DOHH2 (cell line): ENCODE measurements around the gene RNPS1.

Source experiments
- H3F3A ChIP-seq: fragments of 200-600 bp; sonication (generic), shearing (Covaris generic); 2 replicates; pipeline ENCODE4 v1.6.0; 2016; ENCODE audit warnings: antibody characterized with exemption, mild to moderate bottlenecking; ENCODE audit not compliant: control insufficient read depth, insufficient read depth
- H3K27ac ChIP-seq: fragments of 200-600 bp; sonication (generic); 2 replicates; pipeline ENCODE4 v1.5.1; 2014; ENCODE audit warnings: low read depth, mild to moderate bottlenecking, low read length, moderate library complexity
- H3K27me3 ChIP-seq: fragments of 200-600 bp; sonication (generic); 2 replicates; pipeline ENCODE4 v1.6.1; 2014; ENCODE audit warnings: mild to moderate bottlenecking, low read length, mixed read lengths; ENCODE audit not compliant: control insufficient read depth
- H3K36me3 ChIP-seq: fragments of 200-600 bp; sonication (generic); 2 replicates; pipeline ENCODE4 v1.6.1; 2014; ENCODE audit warnings: mild to moderate bottlenecking, low read length, moderate library complexity, mixed read lengths; ENCODE audit not compliant: control insufficient read depth
- H3K4me1 ChIP-seq: fragments of 200-600 bp; sonication (generic); 2 replicates; pipeline ENCODE4 v1.6.1; 2014; ENCODE audit warnings: mild to moderate bottlenecking, low read length, mixed read lengths; ENCODE audit not compliant: control insufficient read depth
- H3K4me2 ChIP-seq: fragments of 200-600 bp; sonication (generic); 2 replicates; pipeline ENCODE4 v1.6.0; 2014; ENCODE audit warnings: mild to moderate bottlenecking, low read length, moderate library complexity
- H3K4me3 ChIP-seq: fragments of 200-600 bp; sonication (generic); 2 replicates; pipeline ENCODE4 v1.5.1; 2014; ENCODE audit warnings: mild to moderate bottlenecking, low read length, mixed read lengths
- H3K79me2 ChIP-seq: fragments of 200-600 bp; sonication (generic); 2 replicates; pipeline ENCODE4 v1.6.1; 2014; ENCODE audit warnings: mild to moderate bottlenecking, low read length, mixed read lengths; ENCODE audit not compliant: control insufficient read depth
- H3K9me2 ChIP-seq: fragments of 200-600 bp; sonication (generic); replicated peaks from 2 replicates; pipeline ENCODE4 v1.6.1; 2014; ENCODE audit warnings: mild to moderate bottlenecking, low read length, mixed read lengths; ENCODE audit not compliant: control insufficient read depth
- H3K9me3 ChIP-seq: fragments of 200-600 bp; sonication (generic); 2 replicates; pipeline ENCODE4 v1.6.1; 2014; ENCODE audit warnings: antibody characterized with exemption, low read length, mixed read lengths; ENCODE audit not compliant: control insufficient read depth, insufficient read depth
- H4K20me1 ChIP-seq: fragments of 200-600 bp; sonication (generic); 2 replicates; pipeline ENCODE4 v1.6.0; 2014; ENCODE audit warnings: low read depth, mild to moderate bottlenecking, antibody characterized with exemption, low read length, moderate library complexity; ENCODE audit not compliant: control insufficient read depth, insufficient read depth
- CTCF ChIP-seq: fragments of 200-600 bp; sonication (generic); IDR thresholded peaks from one replicate; pipeline ENCODE4 v1.5.1; 2014; ENCODE audit warnings: antibody characterized with exemption, mild to moderate bottlenecking, low read depth, low read length; ENCODE audit not compliant: poor library complexity, severe bottlenecking
- EZH2phosphoT487 ChIP-seq: fragments of 200-600 bp; sonication (generic); IDR thresholded peaks from 2 replicates; pipeline ENCODE4 v1.6.1; 2017; ENCODE audit warnings: borderline replicate concordance, mild to moderate bottlenecking, antibody characterized with exemption, low read length, moderate library complexity, mixed read lengths

RNPS1 gene

GRCh38 chr16:2229632-2230250 is 38.2 kb downstream of the RNPS1 start:
- peaks cover 39% of the 10 kb centered on the region for H3K79me2 ChIP-seq
- peaks cover 58% of the 10 kb centered on the region for H3K36me3 ChIP-seq
- no peak for TF ChIP-seq EZH2phosphoT487
- no peak for TF ChIP-seq CTCF
- no peaks in the 10 kb centered on the region for H3F3A ChIP-seq
- no peaks in the 10 kb centered on the region for H3K9me2 ChIP-seq
- peaks cover 6% of the 10 kb centered on the region for H3K4me1 ChIP-seq
- H3K9me3 ChIP-seq = no peaks in the 10 kb centered on the region
- H4K20me1 ChIP-seq = no peaks in the 10 kb centered on the region
- H3K4me3 ChIP-seq = no peak overlapping the region
- H3K4me2 ChIP-seq = no peak overlapping the region
- no peaks in the 10 kb centered on the region for H3K27me3 ChIP-seq
- no peak overlapping the region for H3K27ac ChIP-seq

GRCh38 chr16:2229091-2229490 is 38.8 kb downstream of the RNPS1 start:
- H3K36me3 ChIP-seq = peaks cover 55% of the 10 kb centered on the region
- no peak for TF ChIP-seq EZH2phosphoT487
- no peak for TF ChIP-seq CTCF
- H3K4me1 ChIP-seq = peaks cover 11% of the 10 kb centered on the region
- peaks cover 46% of the 10 kb centered on the region for H3K79me2 ChIP-seq
- no peaks in the 10 kb centered on the region for H3K27me3 ChIP-seq
- no peaks in the 10 kb centered on the region for H3K9me2 ChIP-seq
- H3F3A ChIP-seq = no peaks in the 10 kb centered on the region
- no peaks in the 10 kb centered on the region for H4K20me1 ChIP-seq
- no peak overlapping the region for H3K4me2 ChIP-seq
- H3K27ac ChIP-seq = no peak overlapping the region
- H3K4me3 ChIP-seq = no peak overlapping the region
- H3K9me3 ChIP-seq = no peaks in the 10 kb centered on the region

- no peaks in the 10 kb centered on the region for H4K20me1 ChIP-seq
- H3K36me3 ChIP-seq = peaks cover 54% of the 10 kb centered on the region
- peaks cover 52% of the 10 kb centered on the region for H3K79me2 ChIP-seq
Measured at GRCh38 chr16:2228161-2228824, 39.6 kb downstream of the RNPS1 start.

More at GRCh38 chr16:2228161-2228824, 39.6 kb downstream of the RNPS1 start:
- H3K9me3 ChIP-seq = no peaks in the 10 kb centered on the region
- H3K9me2 ChIP-seq = no peaks in the 10 kb centered on the region
- no peaks in the 10 kb centered on the region for H3F3A ChIP-seq
- H3K27me3 ChIP-seq = no peaks in the 10 kb centered on the region
- no peak for TF ChIP-seq CTCF
- no peak overlapping the region for H3K4me2 ChIP-seq
- H3K4me3 ChIP-seq = no peak overlapping the region
- peaks cover 11% of the 10 kb centered on the region for H3K4me1 ChIP-seq
- H3K27ac ChIP-seq = no peak overlapping the region
